GM21447 (cell line): ENCODE results near the gene SEMA4B.

Source experiments
- ATAC-seq: cut with Tn5 transposase; IDR thresholded peaks from one replicate; pipeline ENCODE4 v1.9.1; 2021; ENCODE audit not compliant: unreplicated experiment

Gene SEMA4B

GRCh38 chr15:90225504-90226234 lies 24.5 kb downstream of the SEMA4B start:
- ATAC-seq: no peak

GRCh38 chr15:90227336-90227735 lies 26.2 kb downstream of the SEMA4B start:
- no peak for ATAC-seq

- ATAC-seq: no peak
Measured at GRCh38 chr15:90227816-90228772, 27.0 kb downstream of the SEMA4B start.

GRCh38 chr15:90228960-90229359 lies 27.8 kb downstream of the SEMA4B start:
- no peak for ATAC-seq

DNA sequence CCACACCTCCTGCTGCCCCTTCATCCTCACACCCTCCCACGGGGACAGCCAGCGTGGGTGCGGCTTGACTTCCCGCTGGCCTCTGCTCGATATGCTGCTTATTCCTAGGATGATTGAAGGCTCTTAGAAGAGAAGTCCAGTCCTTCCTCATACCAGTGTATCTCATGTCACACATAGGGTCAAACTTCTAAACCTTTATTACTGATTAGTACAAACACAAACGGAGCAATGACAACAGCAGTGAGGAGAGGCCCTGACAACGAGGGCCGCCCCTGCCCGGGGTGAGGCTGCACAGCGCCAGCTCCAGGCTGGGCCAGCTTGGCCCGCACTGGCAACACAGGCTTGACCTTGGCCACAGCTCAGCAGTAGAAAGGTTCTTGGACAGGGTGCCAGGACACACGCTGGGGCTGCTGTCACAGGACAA lies 29.0 kb downstream of the SEMA4B start:
- no peak for ATAC-seq

- ATAC-seq: no peak
Measured at GRCh38 chr15:90230610-90231009, 29.5 kb downstream of the SEMA4B start.

DNA sequence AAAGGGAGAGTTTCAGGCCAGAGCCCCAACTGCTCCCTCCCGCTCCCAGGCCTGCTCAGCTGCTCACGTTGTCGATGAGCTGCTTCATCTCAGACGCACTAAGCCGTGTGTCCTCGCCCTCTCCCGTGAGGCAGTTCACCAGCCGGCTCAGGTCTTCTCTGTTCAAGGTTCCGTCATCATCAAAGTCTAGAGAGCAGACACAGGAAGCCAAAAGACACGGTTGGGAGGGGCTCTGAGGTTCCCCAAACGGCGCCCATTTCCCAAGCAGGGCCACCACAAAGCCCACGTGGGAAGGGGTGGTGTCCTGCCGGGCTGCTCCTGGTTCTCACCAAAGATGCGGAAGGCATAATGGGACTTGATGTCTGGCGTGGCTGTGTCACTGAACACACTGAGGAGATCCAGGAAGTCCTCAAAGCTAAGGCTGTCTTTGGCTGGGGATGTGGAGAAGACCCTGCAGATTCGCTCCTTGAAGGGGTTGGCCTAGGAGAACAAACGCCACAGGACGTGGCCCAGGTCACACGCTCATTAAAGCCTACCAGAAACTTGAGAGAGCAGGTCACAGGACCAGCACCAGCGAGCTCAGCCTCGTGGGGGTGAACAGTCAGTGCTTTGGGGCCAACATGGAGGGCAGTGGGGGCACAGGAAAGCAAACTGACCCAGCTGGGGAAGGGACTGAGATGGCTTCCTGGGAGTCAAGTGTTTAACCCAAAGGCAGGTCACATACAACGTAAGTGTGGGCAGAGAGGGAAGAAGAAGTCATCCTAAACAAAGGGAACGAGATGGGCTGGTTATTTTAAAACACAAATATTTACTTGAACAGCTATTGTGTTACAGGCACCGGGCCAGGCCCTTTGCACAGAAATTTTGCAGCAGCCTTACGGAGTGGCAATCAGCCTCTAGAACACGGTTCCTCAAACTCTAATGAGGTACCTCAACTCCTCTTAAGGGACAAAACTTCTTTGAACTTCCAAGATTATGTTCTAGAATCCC lies 30.2 kb downstream of the SEMA4B start:
- ATAC-seq: no peak

- ATAC-seq: no peak
Measured at GRCh38 chr15:90232196-90232595, 31.1 kb downstream of the SEMA4B start.

- no peak for ATAC-seq
Measured at GRCh38 chr15:90232941-90233386, 31.8 kb downstream of the SEMA4B start.

DNA sequence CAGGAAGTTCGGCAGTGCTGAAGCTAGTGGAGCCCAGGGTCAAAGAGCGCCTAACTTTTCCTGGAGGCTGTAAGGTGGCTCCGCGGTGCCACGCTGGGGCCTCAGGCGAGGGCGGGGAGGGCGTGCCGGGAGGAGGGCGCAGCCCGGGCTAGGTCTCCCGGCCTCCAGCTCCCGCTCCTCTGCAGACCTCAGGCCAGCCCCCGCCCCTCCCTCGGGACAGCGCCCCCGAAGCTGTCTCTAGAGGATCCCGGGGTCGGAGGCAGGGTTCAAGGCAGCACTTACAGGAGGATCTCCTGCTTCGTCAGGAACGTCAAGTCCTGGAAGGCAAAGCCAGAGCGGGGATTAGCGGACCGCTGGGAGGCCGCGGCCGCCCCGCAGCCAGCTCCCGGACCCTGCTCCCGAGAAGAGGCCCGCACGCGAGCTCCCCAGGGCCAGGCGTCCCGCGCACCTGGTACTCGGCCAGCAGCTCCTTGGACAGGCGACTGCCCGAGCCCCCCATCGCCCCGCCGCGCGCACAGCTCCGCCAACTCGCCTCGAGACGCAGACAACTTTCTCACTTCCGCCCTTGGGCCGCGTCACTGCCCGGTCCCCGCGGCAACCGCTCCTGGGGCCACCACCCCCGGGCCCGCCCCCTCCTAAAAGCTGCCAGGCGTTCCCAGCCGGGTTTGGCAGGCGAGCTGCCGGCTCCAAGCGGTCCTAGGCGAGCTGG lies 32.4 kb downstream of the SEMA4B start, which contains the start of gene CIB1:
TSS of gene CIB1 (minus strand) at position 555 of the 709 bp plus-strand sequence. CDS start at position 499, 56 bp downstream.
- ATAC-seq: peak; percentile 76

- ATAC-seq: peak; percentile 56
Measured at GRCh38 chr15:90234096-90234988, 33.2 kb downstream of the SEMA4B start, which contains the start of gene GDPGP1. GDPGP1 (plus strand) TSS chr15:90234209; CDS start chr15:90240909, 6,700 bp downstream.

GRCh38 chr15:90239371-90239770 lies 38.2 kb downstream of the SEMA4B start:
- ATAC-seq: no peak

DNA sequence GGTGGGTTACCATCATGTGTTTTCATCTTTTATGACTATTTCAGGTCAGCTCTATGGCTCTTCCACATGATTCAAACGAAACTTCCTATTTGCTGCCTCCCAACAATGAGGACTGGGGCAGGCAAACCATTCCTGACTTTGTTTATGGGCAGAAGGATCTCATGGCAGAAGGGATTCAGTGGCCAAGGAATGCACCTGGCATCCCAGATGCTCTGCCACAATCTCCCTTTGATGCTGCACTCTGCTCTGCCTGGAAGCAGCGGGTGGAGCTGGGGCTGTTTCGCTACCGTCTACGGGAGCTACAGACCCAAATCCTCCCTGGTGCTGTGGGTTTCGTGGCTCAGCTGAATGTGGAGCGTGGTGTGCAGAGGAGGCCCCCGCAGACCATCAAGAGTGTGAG lies 39.7 kb downstream of the SEMA4B start:
- no peak for ATAC-seq

DNA sequence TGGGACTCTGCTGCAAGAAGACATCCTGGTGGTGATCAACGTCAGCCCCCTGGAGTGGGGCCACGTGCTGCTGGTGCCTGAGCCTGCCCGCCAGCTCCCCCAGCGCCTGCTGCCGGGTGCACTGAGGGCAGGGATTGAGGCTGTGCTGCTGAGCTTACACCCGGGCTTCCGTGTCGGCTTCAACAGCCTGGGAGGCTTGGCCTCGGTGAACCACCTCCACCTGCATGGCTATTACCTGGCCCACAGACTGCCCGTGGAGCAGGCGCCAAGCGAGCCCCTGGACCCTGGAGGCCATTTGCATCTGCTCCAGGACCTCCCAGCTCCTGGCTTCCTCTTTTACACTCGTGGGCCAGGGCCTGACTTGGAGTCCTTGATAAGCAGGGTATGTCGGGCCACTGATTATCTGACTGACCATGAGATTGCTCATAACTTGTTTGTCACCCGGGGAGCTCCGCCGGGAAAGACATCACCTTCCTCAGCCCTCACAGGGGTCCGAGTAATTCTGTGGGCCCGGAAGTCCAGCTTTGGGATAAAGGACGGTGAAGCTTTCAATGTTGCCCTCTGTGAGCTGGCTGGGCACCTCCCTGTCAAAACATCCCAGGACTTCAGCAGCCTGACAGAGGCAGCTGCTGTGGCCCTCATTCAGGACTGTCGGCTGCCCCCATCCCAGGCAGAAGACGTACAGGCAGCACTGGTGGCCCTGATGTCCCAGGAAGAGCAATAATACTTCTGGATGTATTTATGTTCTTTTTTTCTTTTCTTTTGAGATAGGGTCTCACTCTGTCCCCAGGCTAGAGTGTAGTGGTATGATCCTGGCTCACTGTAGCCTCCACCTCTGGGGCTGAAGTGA lies 40.4 kb downstream of the SEMA4B start:
- no peak for ATAC-seq

- no peak for ATAC-seq
Measured at GRCh38 chr15:90243943-90244639, 43.0 kb downstream of the SEMA4B start.

DNA sequence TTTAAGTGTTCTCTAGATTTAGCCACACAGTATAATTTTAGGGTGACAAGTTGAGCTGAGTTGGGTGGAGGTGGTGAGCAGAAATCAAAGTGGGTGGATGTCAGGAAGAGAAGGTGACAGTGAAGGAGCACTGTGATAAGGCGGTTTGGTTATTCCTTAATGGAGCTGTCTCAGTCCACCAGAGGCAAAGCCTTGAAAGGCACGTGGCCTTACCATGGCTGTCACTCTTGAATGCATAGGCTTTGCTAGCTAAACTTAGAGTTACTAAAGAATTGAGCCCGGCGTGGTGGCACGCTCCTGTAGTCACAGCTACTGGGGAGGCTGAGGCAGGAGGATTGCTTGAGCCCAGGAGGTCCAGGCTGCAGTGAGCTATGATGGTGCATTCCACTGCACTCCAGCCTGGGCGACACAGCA lies 47.7 kb downstream of the SEMA4B start:
- no peak for ATAC-seq

DNA sequence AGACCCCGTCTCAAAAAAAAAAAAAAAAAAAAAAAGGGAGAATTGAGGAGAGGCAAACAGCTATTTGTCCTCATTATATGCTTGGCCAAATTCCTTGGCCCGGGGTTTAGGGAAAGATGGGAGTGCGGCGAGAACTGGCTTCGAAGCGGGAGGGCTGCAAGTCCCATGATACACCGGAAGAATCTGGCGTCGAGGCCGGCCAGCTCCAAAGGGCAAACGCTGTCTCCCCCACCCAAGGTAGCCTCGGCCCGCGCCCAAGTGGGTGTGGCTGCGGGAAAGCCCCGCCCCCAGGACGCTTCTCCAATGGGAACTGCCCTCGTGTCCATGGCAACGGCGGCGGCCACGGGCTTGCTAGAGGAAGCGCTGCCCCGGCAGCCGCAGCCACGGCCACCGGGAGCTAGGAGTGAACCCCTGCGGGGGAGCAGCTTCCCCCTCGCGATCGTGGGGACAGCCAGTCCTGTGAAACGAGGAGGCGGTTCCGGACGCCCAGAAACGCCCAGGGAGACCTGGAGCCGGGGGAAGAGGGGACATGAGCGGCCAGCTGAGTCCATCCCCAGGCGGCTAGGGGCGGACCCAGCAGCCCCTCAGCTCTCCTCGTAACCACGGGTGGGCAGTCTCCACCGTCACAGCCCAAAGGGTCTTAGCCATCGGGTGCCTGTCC lies 48.2 kb downstream of the SEMA4B start, which contains the start of gene TTLL13:
TSS of gene TTLL13 (plus strand) at position 354 of the 661 bp plus-strand sequence. CDS start 1,075 bp downstream, outside the sequence.
- ATAC-seq: peak; percentile 78
